ENCODE results near the gene MIEN1. TPM values are rescaled to one million over a fixed set of nuclear protein-coding genes. Genes with fewer than 3 reads are reported as not detected.

Gene MIEN1
- total RNA-seq, 1 donor from 2014 or later = 39.8 TPM

- peaks cover 40% of the 10 kb centered on the region for H3K27me3 Mint-ChIP-seq
- peak overlapping the region; percentile 76 for H3K4me3 Mint-ChIP-seq
These were observed 6.2 kb upstream of the MIEN1 start for GRCh38 chr17:39736319-39737165.

GRCh38 chr17:39735882-39736281 lies 5.5 kb upstream of the MIEN1 start:
- H3K27ac Mint-ChIP-seq = peak overlapping the region; percentile 85
- H3K4me3 Mint-ChIP-seq = peak overlapping the region; percentile 76
- H3K4me1 Mint-ChIP-seq (ENCODE audit: unreplicated experiment) = peaks cover 23% of the 10 kb centered on the region
- DNase-seq (ENCODE audit: extremely low spot score, unreplicated experiment) = no peak
- H3K27me3 Mint-ChIP-seq = peaks cover 38% of the 10 kb centered on the region
- H3K36me3 Mint-ChIP-seq = no peaks in the 10 kb centered on the region
- H3K9me3 Mint-ChIP-seq = no peaks in the 10 kb centered on the region
- no peak for TF ChIP-seq CTCF (conservative IDR thresholded peaks at IDR 0.05)

More at GRCh38 chr17:39736319-39737165, 6.2 kb upstream of the MIEN1 start:
- Mint-ChIP-seq H3K4me1 (ENCODE audit: unreplicated experiment) (peaks cover 26% of the 10 kb centered on the region), H3K9me3 (no peaks in the 10 kb centered on the region), H3K27ac (peak overlapping the region; percentile 85), H3K36me3 (no peaks in the 10 kb centered on the region)
- TF ChIP-seq CTCF (conservative IDR thresholded peaks at IDR 0.05) = no peak
- no peak for DNase-seq (ENCODE audit: extremely low spot score, unreplicated experiment)

GRCh38 chr17:39732586-39732985 lies 2.3 kb upstream of the MIEN1 start:
- peaks cover 4% of the 10 kb centered on the region for H3K36me3 Mint-ChIP-seq
- TF ChIP-seq CTCF (conservative IDR thresholded peaks at IDR 0.05) = no peak
- peaks cover 12% of the 10 kb centered on the region for H3K4me1 Mint-ChIP-seq (ENCODE audit: unreplicated experiment)
- peaks cover 17% of the 10 kb centered on the region for H3K27me3 Mint-ChIP-seq
- peak overlapping the region; percentile 85 for H3K27ac Mint-ChIP-seq
- DNase-seq (ENCODE audit: extremely low spot score, unreplicated experiment) = no peak
- H3K4me3 Mint-ChIP-seq = peak overlapping the region; percentile 51
- H3K9me3 Mint-ChIP-seq = no peaks in the 10 kb centered on the region

- Mint-ChIP-seq H3K4me1 (ENCODE audit: unreplicated experiment) (no peaks in the 10 kb centered on the region), H3K27me3 (no peaks in the 10 kb centered on the region), H3K4me3 (peak overlapping the region; percentile 90), H3K36me3 (peaks cover 8% of the 10 kb centered on the region), H3K9me3 (no peaks in the 10 kb centered on the region), H3K27ac (peak overlapping the region; percentile 97)
- no peak for TF ChIP-seq CTCF (conservative IDR thresholded peaks at IDR 0.05)
- no peak for DNase-seq (ENCODE audit: extremely low spot score, unreplicated experiment)
These were observed 966 bp downstream of the MIEN1 start for GRCh38 chr17:39729280-39729851.

- DNase-seq (ENCODE audit: extremely low spot score, unreplicated experiment) = no peak
- Mint-ChIP-seq H3K36me3 (peaks cover 8% of the 10 kb centered on the region), H3K27ac (no peak overlapping the region), H3K9me3 (no peaks in the 10 kb centered on the region), H3K4me1 (ENCODE audit: unreplicated experiment) (no peaks in the 10 kb centered on the region), H3K27me3 (no peaks in the 10 kb centered on the region), H3K4me3 (no peak overlapping the region)
- no peak for TF ChIP-seq CTCF (conservative IDR thresholded peaks at IDR 0.05)
These were observed 2.8 kb downstream of the MIEN1 start for GRCh38 chr17:39727556-39727955.
